B cell (primary cell): ENCODE measurements around the gene CCDC141. TPM values are rescaled to one million over a fixed set of nuclear protein-coding genes. Genes with fewer than 3 reads are reported as not detected.

Source experiments
- ATAC-seq: fragments of 200-7000 bp; cut with Tn5 transposase; one replicate; pipeline ENCODE4 v1.10.0; 2021; ENCODE audit warnings: low read depth, mild to moderate bottlenecking, moderate number of reproducible peaks, moderate library complexity
- CTCF ChIA-PET: fragments of 350-600 bp; sonication (Branson Sonifier 250); formaldehyde crosslinking; loops from one replicate; lab custom pipeline; 2021; ENCODE audit warnings: antibody characterized with exemption, inconsistent platforms; lab: Charles Lee
- POLR2A ChIA-PET: fragments of 350-600 bp; sonication (Branson Sonifier 250); formaldehyde crosslinking; loops from one replicate; lab custom pipeline; 2021; ENCODE audit warnings: antibody characterized with exemption; lab: Charles Lee
- DNase-seq: peaks from one replicate; pipeline ENCODE4 v3.0.0; 2013
- H2AFZ ChIP-seq: 2 replicates; pipeline ENCODE4 v1.6.1; 2012; ENCODE audit warnings: mild to moderate bottlenecking, low read depth, low read length; ENCODE audit not compliant: insufficient read depth, poor library complexity, severe bottlenecking
- H3K27ac ChIP-seq, 2 donors: 1 replicate in 1 of 2; 2 replicates in 1 of 2; pipeline ENCODE4 v1.5.1; 2012 to 2013; ENCODE audit warnings: low read length in 2 of 2, mild to moderate bottlenecking in 2 of 2, moderate library complexity in 1 of 2
- H3K27me3 ChIP-seq, 4 experiments: fragments of 200-600 bp in 1 of 4; sonication (generic) in 1 of 4; replicated peaks in 1 of 4; 1 replicate in 2 of 4; 2 replicates in 2 of 4; pipeline versions ENCODE4 v1.6.1 to v1.7.0; 2013 to 2016; ENCODE audit warnings: low read length in 3 of 4, mild to moderate bottlenecking in 2 of 4, mixed read lengths in 1 of 4, moderate library complexity in 1 of 4; ENCODE audit not compliant: insufficient read depth in 4 of 4, control insufficient read depth in 3 of 4; ENCODE audit errors: control extremely low read depth in 1 of 4
- H3K36me3 ChIP-seq, 2 experiments: replicated peaks in 1 of 2; 1 replicate in 1 of 2; 2 replicates in 1 of 2; pipeline versions ENCODE4 v1.6.1 to v1.7.1; 2013; ENCODE audit warnings: low read length in 1 of 2; ENCODE audit not compliant: insufficient read depth in 2 of 2, control insufficient read depth in 1 of 2; ENCODE audit errors: control extremely low read depth in 1 of 2, extremely low read depth in 1 of 2
- H3K4me1 ChIP-seq, 2 donors: fragments of 200-600 bp in 1 of 2; sonication (generic) in 1 of 2; 1 replicate in 1 of 2; 2 replicates in 1 of 2; pipeline versions ENCODE4 v1.5.1 to v1.6.1; 2013 to 2017; ENCODE audit warnings: low read length in 2 of 2; ENCODE audit not compliant: control insufficient read depth in 2 of 2, insufficient read depth in 2 of 2
- H3K4me2 ChIP-seq: replicated peaks from 2 replicates; pipeline ENCODE3; 2012; ENCODE audit warnings: mild to moderate bottlenecking, low read depth, low read length; ENCODE audit not compliant: poor library complexity, severe bottlenecking
- H3K4me3 ChIP-seq, 5 experiments: fragments of 200-600 bp in 1 of 5; sonication (generic) in 1 of 5; 1 replicate in 3 of 5; 2 replicates in 2 of 5; pipeline versions ENCODE4 v1.5.1 to v1.7.0; 2011 to 2016; ENCODE audit warnings: low read length in 4 of 5, mild to moderate bottlenecking in 4 of 5, low read depth in 2 of 5, control low read depth in 1 of 5, moderate library complexity in 1 of 5; ENCODE audit not compliant: insufficient read depth in 1 of 5; ENCODE audit errors: control extremely low read depth in 1 of 5, extremely low read depth in 1 of 5
- H3K79me2 ChIP-seq: fragments of 200-600 bp; sonication (generic); one replicate; pipeline ENCODE4 v1.6.0; 2016; ENCODE audit warnings: low read length; ENCODE audit not compliant: control insufficient read depth, insufficient read depth
- H3K9ac ChIP-seq: fragments of 200-600 bp; sonication (generic); 2 replicates; pipeline ENCODE4 v1.6.1; 2017; ENCODE audit warnings: mild to moderate bottlenecking, low read length, moderate library complexity
- H3K9me3 ChIP-seq, 3 donors: one replicate each; pipeline versions ENCODE4 v1.6.1 to v1.7.1; 2013; ENCODE audit warnings: low read length in 2 of 3; ENCODE audit not compliant: control insufficient read depth in 2 of 3, insufficient read depth in 1 of 3; ENCODE audit errors: control extremely low read depth in 1 of 3
- H4K20me1 ChIP-seq: 2 replicates; pipeline ENCODE4 v1.6.0; 2012; ENCODE audit warnings: mild to moderate bottlenecking, low read length; ENCODE audit not compliant: insufficient read depth, control insufficient read depth, poor library complexity, severe bottlenecking
- H3K27ac Mint-ChIP-seq: one replicate; pipeline ENCODE4 v1.8.0; 2021; ENCODE audit warnings: mixed read lengths
- H3K27me3 Mint-ChIP-seq: one replicate; pipeline ENCODE4 v1.8.0; 2021; ENCODE audit warnings: mixed read lengths
- H3K4me1 Mint-ChIP-seq: one replicate; pipeline ENCODE4 v1.8.0; 2021; ENCODE audit warnings: mixed read lengths
- H3K4me3 Mint-ChIP-seq: one replicate; pipeline ENCODE4 v1.8.0; 2021; ENCODE audit warnings: mixed read lengths
- H3K9me3 Mint-ChIP-seq: one replicate; pipeline ENCODE4 v1.8.0; 2022; ENCODE audit warnings: mixed read lengths; ENCODE audit not compliant: insufficient read depth
- CTCF ChIP-seq: fragments of 200-600 bp; IDR thresholded peaks from one replicate; pipeline ENCODE4 v1.8.0; 2022; ENCODE audit warnings: antibody characterized with exemption, mild to moderate bottlenecking
- EZH2 ChIP-seq: IDR thresholded peaks from 2 replicates; pipeline ENCODE4 v1.6.1; 2012; ENCODE audit warnings: borderline replicate concordance, low read depth, mild to moderate bottlenecking, moderate library complexity, low read length; ENCODE audit not compliant: insufficient read depth, poor library complexity, severe bottlenecking
- WGBS: methylation state at CpG from one replicate; pipeline ENCODE4 v1.1.5; 2013; ENCODE audit warnings: missing lambda C conversion rate; ENCODE audit not compliant: insufficient coverage; 5-methylcytosine and 5-hydroxymethylcytosine counted together
- intact Hi-C: fragments of 100-400 bp; cut with micrococcal nuclease; formaldehyde crosslinking; loops from one replicate; pipeline ENCODE4 v1.10.0; 2022
- polyA plus RNA-seq: library from polyadenylated mRNA; depleted of rRNA; stranded (reverse); fragments of >200 nt; gene quantifications from 2 replicates; pipeline ENCODE4 v1.2.3, GENCODE V29; 2012
- total RNA-seq, 2 donors: library from RNA; stranded (reverse); fragments of 120-200 nt in 1 of 2; gene quantifications; 1 replicate in 1 of 2; 2 replicates in 1 of 2; pipeline versions ENCODE4 v1.2.3 to v1.2.4, GENCODE V29; 2013 to 2022

The CCDC141 gene
- total and polyA plus RNA-seq, 2 donors (not counting 1 experiment from before 2014, with no cell fraction given), result 2.1 to 47.5 TPM

- CTCF ChIA-PET, result no interaction called here
- DNase-seq (no peak), ATAC-seq (no peak)
- H3K9ac ChIP-seq, result no peak overlapping the region
- Mint-ChIP-seq H3K4me3 (no peak overlapping the region), H3K4me1 (peaks cover 26% of the 10 kb centered on the region), H3K27ac (no peak overlapping the region), H3K9me3 (no peaks in the 10 kb centered on the region), H3K27me3 (no peaks in the 10 kb centered on the region)
- TF ChIP-seq CTCF (no peak), EZH2 (no peak)
- intact Hi-C loops, result no loop called here
- no CpG with 5 or more reads among the region's 4 CpGs for WGBS
- no peak overlapping the region for H2AFZ ChIP-seq
- H3K27me3 ChIP-seq, result no peaks in the 10 kb centered on the region
- H3K79me2 ChIP-seq, result peaks cover 2% of the 10 kb centered on the region
- no peak overlapping the region for H3K4me3 ChIP-seq
- POLR2A ChIA-PET, result no interaction called here
- no peaks in the 10 kb centered on the region for H3K36me3 ChIP-seq
- no peaks in the 10 kb centered on the region for H3K9me3 ChIP-seq
- no peaks in the 10 kb centered on the region for H4K20me1 ChIP-seq
- H3K4me1 ChIP-seq, result peaks cover 10% of the 10 kb centered on the region in 2 donors
- H3K4me2 ChIP-seq, result no peak overlapping the region
- H3K27ac ChIP-seq, result no peak overlapping the region
Observed at GRCh38 chr2:179036353-179036905, 13.5 kb downstream of the CCDC141 start.

- Histone ChIP-seq H3K9ac (peak overlapping the region; percentile 48), H2AFZ (peak overlapping the region; percentile 62), H4K20me1 (no peaks in the 10 kb centered on the region), H3K27ac (peak overlapping the region; percentile 59 to 70), H3K9me3 (peaks cover 2 to 12% (median 6%) of the 10 kb centered on the region in 3 donors), H3K4me2 (peak overlapping the region; percentile 69), H3K4me3 (peak overlapping the region; percentile 5 to 58 (median 33)), H3K79me2 (peaks cover 12% of the 10 kb centered on the region), H3K36me3 (no peaks in the 10 kb centered on the region), H3K27me3 (no peaks in the 10 kb centered on the region), H3K4me1 (peaks cover 13 to 14% of the 10 kb centered on the region in 2 donors)
- ChIA-PET POLR2A (interaction anchor here (0.6 to 1.0 kb wide), 3 partner anchors 14 to 18 kb away, joined by 3 to 6 read pairs (median 4); partner anchors contain the start of gene CCDC141), CTCF (interaction anchor here (0.6 to 3.5 kb wide), 8 partner anchors 9 to 121 kb away, joined by 3 to 21 read pairs (median 4); partner anchors contain the start of gene CCDC141)
- 0% methylated on average over 1 of the region's 2 CpGs for WGBS
- peak; percentile 50 for DNase-seq
- Mint-ChIP-seq H3K4me3 (peak overlapping the region; percentile 86), H3K27me3 (no peaks in the 10 kb centered on the region), H3K27ac (peak overlapping the region; percentile 96), H3K9me3 (peaks cover 9% of the 10 kb centered on the region), H3K4me1 (peaks cover 24% of the 10 kb centered on the region)
- TF ChIP-seq CTCF, result no peak
- TF ChIP-seq EZH2, result no peak
- intact Hi-C loops, result loop anchor here (2.0 kb wide), 1 partner anchor 17 kb away; no protein-coding TSS in a partner anchor
- peak; percentile 76 for ATAC-seq
Observed at GRCh38 chr2:179031731-179032408, 18.1 kb downstream of the CCDC141 start.
